Loucy (cell line): ENCODE results near the gene RAI14.

Experiments used
- EZH2phosphoT487 ChIP-seq: fragments of 200-600 bp; IDR thresholded peaks from 2 replicates; pipeline ENCODE4 v1.6.1; 2018; ENCODE audit warnings: antibody characterized with exemption, mild to moderate bottlenecking, moderate library complexity, borderline replicate concordance
- TF ChIP-seq, protein P1 (sequence below): fragments of 200-600 bp; sonication (generic); conservative IDR thresholded peaks from 2 replicates; pipeline ENCODE4 v1.5.1; 2014; ENCODE audit warnings: mild to moderate bottlenecking, antibody characterized with exemption, low read length

DNA sequence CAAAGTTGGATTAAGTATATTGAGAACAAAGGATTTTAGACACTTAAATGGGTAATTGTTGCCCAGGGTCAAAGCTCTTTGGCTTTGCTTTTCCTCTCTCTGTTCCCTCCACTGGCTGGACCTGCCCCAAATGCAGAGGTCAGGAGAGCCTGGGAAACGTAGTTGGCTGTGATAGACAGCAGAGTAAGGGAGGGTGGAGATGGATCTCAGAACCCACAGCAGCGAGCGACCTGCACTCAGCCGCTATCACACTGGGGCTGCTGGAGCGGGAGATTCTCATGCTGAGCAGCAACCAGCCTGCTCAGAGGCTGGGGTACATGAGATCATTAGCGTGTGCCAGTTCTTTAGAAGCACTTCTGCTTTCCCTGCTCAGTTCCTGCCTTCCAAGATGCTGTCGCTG lies 111.1 kb downstream of the RAI14 start:
- TF ChIP-seq, protein P1, sequence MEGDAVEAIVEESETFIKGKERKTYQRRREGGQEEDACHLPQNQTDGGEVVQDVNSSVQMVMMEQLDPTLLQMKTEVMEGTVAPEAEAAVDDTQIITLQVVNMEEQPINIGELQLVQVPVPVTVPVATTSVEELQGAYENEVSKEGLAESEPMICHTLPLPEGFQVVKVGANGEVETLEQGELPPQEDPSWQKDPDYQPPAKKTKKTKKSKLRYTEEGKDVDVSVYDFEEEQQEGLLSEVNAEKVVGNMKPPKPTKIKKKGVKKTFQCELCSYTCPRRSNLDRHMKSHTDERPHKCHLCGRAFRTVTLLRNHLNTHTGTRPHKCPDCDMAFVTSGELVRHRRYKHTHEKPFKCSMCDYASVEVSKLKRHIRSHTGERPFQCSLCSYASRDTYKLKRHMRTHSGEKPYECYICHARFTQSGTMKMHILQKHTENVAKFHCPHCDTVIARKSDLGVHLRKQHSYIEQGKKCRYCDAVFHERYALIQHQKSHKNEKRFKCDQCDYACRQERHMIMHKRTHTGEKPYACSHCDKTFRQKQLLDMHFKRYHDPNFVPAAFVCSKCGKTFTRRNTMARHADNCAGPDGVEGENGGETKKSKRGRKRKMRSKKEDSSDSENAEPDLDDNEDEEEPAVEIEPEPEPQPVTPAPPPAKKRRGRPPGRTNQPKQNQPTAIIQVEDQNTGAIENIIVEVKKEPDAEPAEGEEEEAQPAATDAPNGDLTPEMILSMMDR = no peak
- TF ChIP-seq EZH2phosphoT487 = no peak
